ENCODE measurements around the gene DGKE.
A peak's percentile ranks its signal among the peaks of the same experiment; 100 is the strongest.

Gene DGKE

GRCh38 chr17:56851008-56851407 lies 17.1 kb downstream of the DGKE start:
- DNase-seq: no peak

DNA sequence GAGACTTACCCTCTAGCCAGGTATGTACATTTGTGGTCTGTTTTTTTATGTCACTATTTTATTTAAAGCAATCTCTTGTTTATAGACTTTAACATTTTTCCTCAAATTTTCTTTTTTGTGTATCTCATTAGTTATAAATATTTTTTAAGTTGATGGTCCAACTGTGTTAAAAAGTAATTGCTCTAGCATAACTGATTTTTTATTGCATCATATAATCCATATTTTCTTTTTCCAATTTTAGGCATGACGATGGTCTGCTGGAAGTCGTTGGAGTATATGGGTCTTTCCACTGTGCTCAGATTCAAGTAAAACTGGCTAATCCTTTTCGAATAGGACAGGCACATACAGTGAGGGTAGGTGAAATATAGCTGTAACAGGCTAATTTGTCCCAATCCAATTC lies 27.9 kb downstream of the DGKE start:
- no peak for DNase-seq

DNA sequence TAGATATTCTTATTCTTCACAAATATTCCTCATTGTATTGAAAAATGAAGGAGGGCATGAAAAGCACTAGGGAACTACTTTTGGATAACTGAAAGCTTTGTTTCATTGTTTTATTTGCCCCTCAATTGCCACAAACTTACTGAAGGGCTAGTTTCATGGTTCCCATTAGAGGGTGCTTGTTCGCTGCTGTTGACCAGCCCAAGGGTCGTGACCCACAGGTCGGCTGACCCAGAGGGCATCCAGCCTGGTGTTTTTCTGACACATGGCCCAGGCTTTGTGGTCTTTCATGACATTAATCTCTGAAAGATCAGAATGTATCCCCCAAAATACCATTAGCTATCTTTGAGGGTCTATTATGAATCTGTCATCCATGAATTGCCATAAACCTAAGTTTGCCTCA lies 30.0 kb downstream of the DGKE start:
- no peak for DNase-seq

DNA sequence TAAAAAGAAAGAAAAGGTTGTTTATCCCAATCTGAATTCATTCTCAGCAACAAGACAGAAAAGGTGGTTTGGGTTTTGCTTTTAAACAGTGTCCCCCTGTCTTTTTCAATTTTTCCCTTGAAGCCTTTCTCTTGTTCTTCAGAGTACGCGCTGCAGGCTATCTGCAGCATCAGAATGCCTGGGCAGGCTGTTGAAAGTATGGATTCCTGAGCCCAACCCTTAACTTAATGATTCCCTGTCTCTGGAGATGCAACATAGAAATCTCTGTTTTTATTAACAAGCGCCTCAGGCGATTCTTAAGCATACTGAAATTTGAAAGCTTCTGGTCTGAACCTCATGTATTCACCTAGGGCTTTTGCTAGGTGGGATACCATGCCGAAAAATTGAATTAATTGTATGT lies 32.1 kb downstream of the DGKE start:
- no peak for DNase-seq

- no peak for DNase-seq
These were observed 32.5 kb downstream of the DGKE start for GRCh38 chr17:56866496-56866895.

GRCh38 chr17:56867948-56868376 lies 34.0 kb downstream of the DGKE start:
- no peak for DNase-seq

- no peak for DNase-seq
These were observed 34.8 kb downstream of the DGKE start for GRCh38 chr17:56868716-56869115.

- no peak for DNase-seq
These were observed 36.2 kb downstream of the DGKE start for GRCh38 chr17:56870081-56870651.

GRCh38 chr17:56876766-56877179 lies 42.8 kb downstream of the DGKE start:
- no peak for DNase-seq

- no peak for DNase-seq
These were observed 45.3 kb downstream of the DGKE start for GRCh38 chr17:56879280-56879679.

DNA sequence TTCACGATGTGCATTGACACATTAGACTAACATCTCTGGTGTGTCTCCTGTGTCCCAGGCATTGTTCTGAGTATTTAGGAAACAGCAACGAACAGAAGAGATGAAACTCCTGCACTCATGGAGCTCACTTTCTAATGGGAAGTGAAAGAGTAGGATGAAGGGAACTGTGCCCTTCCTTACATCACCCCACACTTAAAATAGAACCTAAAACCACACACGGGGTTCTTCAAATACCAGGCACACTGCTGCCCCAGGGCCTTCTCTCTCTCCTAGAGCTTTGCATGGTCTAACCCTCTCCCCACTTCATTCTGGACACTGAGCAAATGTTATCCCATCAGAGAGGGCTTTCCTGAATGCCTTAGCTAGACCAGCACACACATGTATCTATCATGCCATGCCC lies 46.2 kb downstream of the DGKE start:
- DNase-seq: no peak

DNA sequence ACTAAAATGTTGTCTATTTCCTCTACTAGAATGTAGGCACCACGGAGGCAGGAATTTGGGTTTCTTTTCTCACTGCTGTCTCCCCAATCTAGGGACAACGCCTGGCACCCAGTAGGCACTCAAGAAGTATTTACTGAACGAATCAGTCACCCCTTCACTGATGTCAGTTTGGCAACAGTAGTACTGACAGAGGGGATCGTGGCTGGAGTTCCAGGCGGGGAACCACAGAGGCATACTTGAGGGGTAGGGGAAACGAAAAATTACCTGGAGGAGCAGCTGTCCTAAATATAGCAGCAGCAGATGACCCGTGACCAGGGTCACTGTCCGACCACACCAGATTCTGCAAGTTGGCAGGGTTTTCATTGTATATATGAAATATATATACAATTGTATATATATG lies 46.6 kb downstream of the DGKE start:
- DNase-seq: no peak

- no peak for DNase-seq
These were observed 47.8 kb downstream of the DGKE start for GRCh38 chr17:56881685-56882295.

- DNase-seq: no peak
These were observed 49.7 kb downstream of the DGKE start for GRCh38 chr17:56883616-56884015.

GRCh38 chr17:56884483-56885311 lies 50.7 kb downstream of the DGKE start:
- no peak for DNase-seq

GRCh38 chr17:56885312-56885657 lies 51.3 kb downstream of the DGKE start:
- DNase-seq: no peak

- DNase-seq: no peak
These were observed 52.4 kb downstream of the DGKE start for GRCh38 chr17:56886288-56886731.

DNA sequence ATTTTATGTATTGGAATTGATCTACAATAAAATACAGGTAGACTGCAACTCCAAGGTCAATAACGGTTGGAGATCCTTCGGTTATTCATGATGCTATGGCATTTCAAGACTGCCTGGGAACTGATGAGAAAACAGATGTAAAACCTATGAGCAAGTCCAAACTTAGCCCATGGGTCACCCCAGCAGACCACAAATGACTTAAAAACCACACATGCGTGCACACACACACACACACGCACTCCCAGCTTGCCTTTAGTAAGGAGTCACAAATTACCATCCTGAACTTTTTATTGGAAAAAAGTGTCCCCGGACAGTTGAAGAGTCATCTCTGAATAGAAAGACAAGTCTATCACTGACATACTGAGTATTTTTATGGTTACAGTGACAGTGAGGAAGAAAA lies 53.2 kb downstream of the DGKE start:
- DNase-seq: no peak

DNA sequence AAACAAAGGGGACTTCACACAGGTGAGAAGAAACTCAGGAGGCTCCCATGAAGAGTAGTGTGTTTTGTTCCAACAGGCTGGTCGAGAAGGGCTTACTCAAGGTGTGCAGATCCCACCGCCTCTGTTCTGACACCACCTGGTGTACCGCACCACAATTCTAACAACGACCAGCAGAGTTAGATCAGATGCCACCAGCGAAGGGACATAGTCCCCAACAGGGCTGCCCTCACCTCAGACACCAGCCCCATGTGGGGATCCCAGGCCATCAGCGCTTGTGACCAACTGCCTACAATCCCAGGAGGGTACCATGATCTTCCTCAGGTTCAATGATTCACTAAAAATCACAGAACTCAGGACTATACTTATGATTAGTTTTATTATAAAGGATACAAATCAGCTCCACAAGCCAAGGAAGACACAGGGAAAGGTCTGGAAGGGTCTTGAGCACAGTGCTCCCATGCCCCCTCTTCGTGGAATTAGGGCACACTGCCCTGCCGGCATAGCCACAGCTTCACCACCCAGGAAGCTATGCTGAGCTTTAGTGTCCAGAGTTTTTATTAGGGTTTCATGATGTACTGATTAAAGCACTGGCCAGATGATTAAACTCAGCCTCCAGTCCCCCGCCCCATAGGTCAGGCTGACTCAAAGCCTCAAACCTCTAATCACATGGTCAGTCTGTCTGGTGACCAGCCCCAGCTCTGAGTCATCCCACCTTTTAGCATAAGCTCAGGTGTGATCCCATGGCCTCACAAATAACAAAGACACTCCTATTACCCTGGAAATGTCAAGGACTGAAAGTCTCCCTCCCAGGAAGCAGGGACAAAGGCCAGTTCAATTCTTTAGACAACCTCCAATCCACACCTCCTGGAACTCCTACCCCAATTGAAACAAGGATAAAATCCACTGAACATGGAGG lies 53.9 kb downstream of the DGKE start:
- DNase-seq: no peak

DNA sequence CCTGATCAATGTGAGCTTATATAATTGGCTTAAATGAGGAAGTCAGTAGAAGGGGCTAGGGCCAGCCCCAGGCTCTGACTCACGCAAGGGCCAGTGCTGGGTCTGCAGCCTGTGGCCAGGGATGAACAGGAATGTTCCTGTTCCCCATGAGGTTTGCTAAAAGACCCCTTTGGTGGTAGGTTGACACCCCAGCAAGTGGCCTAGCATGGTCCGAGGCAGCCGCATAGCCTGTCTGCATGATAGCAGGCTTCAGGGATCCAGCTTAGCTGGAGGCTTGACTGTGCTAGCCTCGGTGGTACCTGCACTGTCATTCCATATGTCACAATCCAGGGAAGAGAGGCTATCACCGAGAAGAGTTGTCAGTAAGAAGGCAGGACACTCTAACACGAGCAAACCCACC lies 56.4 kb downstream of the DGKE start:
- no peak for DNase-seq

DNA sequence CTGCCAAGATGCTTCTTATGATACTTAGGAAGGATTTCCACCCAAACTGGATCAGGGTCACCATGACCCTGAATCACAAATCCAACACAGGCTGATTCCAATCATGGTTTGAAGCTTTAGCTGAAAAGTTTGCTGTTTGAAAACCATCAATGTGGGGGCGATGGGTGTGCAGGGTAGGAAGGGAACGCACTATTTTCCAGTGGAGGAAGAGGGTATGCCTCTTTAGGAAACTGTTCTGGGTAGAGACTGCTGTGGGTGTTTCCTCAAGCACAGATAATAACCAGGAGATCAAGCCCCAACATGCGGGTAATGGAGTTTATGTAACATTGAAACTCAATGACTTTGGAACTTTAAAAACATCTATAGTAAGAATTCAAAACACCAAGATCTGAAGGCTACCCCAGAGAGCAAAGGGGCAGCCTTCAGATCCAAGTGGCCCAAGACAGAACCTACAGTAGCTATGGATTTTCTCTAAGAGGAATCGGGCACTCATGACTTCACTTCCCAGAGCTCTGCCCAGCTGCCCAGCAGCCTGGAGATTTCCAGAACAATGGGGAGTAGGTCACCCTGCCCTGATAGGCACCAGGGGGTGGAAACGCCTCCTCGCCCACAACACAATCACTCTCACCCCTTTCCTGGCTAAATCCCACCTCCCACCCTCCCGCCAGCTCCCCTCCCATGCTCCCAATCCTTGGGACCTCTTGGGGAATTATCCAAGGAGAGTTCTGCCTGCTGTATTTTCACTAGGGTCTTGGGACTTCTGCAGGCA lies 57.1 kb downstream of the DGKE start:
- no peak for DNase-seq

GRCh38 chr17:56891751-56892150 lies 57.8 kb downstream of the DGKE start:
- DNase-seq: peak; percentile 15 to 17 (median 16)

Data from activated CD4-positive, CD25-positive, alpha-beta regulatory T cell (primary cell).